Activated T-cell treated with anti-CD3 and anti-CD28 coated beads for 1 hour (primary cell): ENCODE measurements around the gene FNDC3B.

Source experiments
- DNase-seq: peaks from one replicate; pipeline ENCODE4 v3.0.0-alpha.2; 2020; ENCODE audit warnings: low read depth

Gene FNDC3B

GRCh38 chr3:172119266-172119969 is 80.0 kb downstream of the FNDC3B start:
- no peak for DNase-seq

- DNase-seq = no peak
These were observed 81.5 kb downstream of the FNDC3B start for GRCh38 chr3:172120912-172121311.

GRCh38 chr3:172121981-172122380 is 82.6 kb downstream of the FNDC3B start:
- DNase-seq = no peak

GRCh38 chr3:172124271-172124670 is 84.9 kb downstream of the FNDC3B start:
- no peak for DNase-seq

GRCh38 chr3:172125053-172125452 is 85.7 kb downstream of the FNDC3B start:
- DNase-seq = no peak

- no peak for DNase-seq
These were observed 86.6 kb downstream of the FNDC3B start for GRCh38 chr3:172125963-172126457.

GRCh38 chr3:172126741-172127140 is 87.4 kb downstream of the FNDC3B start:
- DNase-seq = no peak

GRCh38 chr3:172127141-172127540 is 87.8 kb downstream of the FNDC3B start:
- no peak for DNase-seq

- no peak for DNase-seq
These were observed 88.7 kb downstream of the FNDC3B start for GRCh38 chr3:172127929-172128580.

GRCh38 chr3:172128858-172129257 is 89.5 kb downstream of the FNDC3B start:
- no peak for DNase-seq

GRCh38 chr3:172129498-172129849 is 90.1 kb downstream of the FNDC3B start:
- DNase-seq = no peak

- DNase-seq = peak; percentile 25
These were observed 90.7 kb downstream of the FNDC3B start for GRCh38 chr3:172129850-172130716.

- no peak for DNase-seq
These were observed 91.3 kb downstream of the FNDC3B start for GRCh38 chr3:172130717-172131050.

GRCh38 chr3:172131746-172132145 is 92.4 kb downstream of the FNDC3B start:
- no peak for DNase-seq

- no peak for DNase-seq
These were observed 92.8 kb downstream of the FNDC3B start for GRCh38 chr3:172132159-172132586.

GRCh38 chr3:172132721-172133311 is 93.4 kb downstream of the FNDC3B start:
- no peak for DNase-seq

GRCh38 chr3:172133838-172134237 is 94.5 kb downstream of the FNDC3B start:
- DNase-seq = no peak

GRCh38 chr3:172134352-172134751 is 95.0 kb downstream of the FNDC3B start:
- no peak for DNase-seq

- DNase-seq = no peak
These were observed 95.8 kb downstream of the FNDC3B start for GRCh38 chr3:172135185-172135584.

GRCh38 chr3:172135820-172136219 is 96.4 kb downstream of the FNDC3B start:
- no peak for DNase-seq

- no peak for DNase-seq
These were observed 97.0 kb downstream of the FNDC3B start for GRCh38 chr3:172136330-172136729.
